K562 (cell line): ENCODE measurements around the gene GPR137C. TPM values are rescaled to one million over a fixed set of nuclear protein-coding genes. Genes with fewer than 3 reads are reported as not detected.

ENCODE experiments used
- ATAC-seq: fragments of 200-7000 bp; cut with Tn5 transposase; 3 replicates; pipeline ENCODE4 v1.9.1; 2020; ENCODE audit warnings: moderate library complexity
- BruUV-seq: library from RNA; stranded (reverse); fragments of 400-500 nt; replicated peaks from 2 replicates; lab custom pipeline; 2021; lab: Mats Ljungman, UMichigan
- CTCF ChIA-PET: fragments of 300-600 bp; formaldehyde crosslinking; extraction: SDS; loops from one replicate; lab custom pipeline; 2021; ENCODE audit warnings: low intra/inter-chr PET ratio; lab: Yijun Ruan, JAX
- POLR2A ChIA-PET: fragments of 300-600, 350-650 bp; sonication (Branson Sonifier 250); formaldehyde crosslinking; extraction: SDS; loops from one replicate; lab custom pipeline; 2021; ENCODE audit warnings: antibody characterized with exemption, inconsistent platforms; lab: Yijun Ruan, JAX
- DNase-seq, 4 experiments: peaks; one replicate each; pipeline versions ENCODE4 v3.0.0 to v3.0.0-alpha.2; 2011 to 2018; ENCODE audit warnings: low spot score in 3 of 4, mixed read lengths in 3 of 4; ENCODE audit errors: extremely low read depth in 1 of 4
- FAIRE-seq: peaks from 2 replicates; lab custom pipeline; 2011; peaks lifted over from hg19 to GRCh38; lab: Jason Lieb, UNC
- H2AFZ ChIP-seq: 2 replicates; pipeline ENCODE4 v1.6.0; 2011; ENCODE audit warnings: low read depth, low read length, control low read depth, inconsistent platforms
- H3K27ac ChIP-seq: fragments of 200-600 bp; 3 replicates; pipeline ENCODE4 v1.8.0; 2011; ENCODE audit warnings: low read depth, mild to moderate bottlenecking, control low read depth, inconsistent platforms, low read length, moderate library complexity, mixed read lengths; ENCODE audit errors: extremely low read depth
- H3K27me3 ChIP-seq, 2 experiments: fragments of 300-600 bp in 1 of 2; 2 replicates in 1 of 2; 3 replicates in 1 of 2; pipeline versions ENCODE4 v1.6.0 to v1.8.0; 2011; ENCODE audit warnings: inconsistent platforms in 2 of 2, low read length in 2 of 2, mild to moderate bottlenecking in 1 of 2, mixed read lengths in 1 of 2, moderate library complexity in 1 of 2; ENCODE audit not compliant: control insufficient read depth in 2 of 2, insufficient read depth in 2 of 2
- H3K36me3 ChIP-seq: fragments of 300-600 bp; 3 replicates; pipeline ENCODE4 v1.8.0; 2011; ENCODE audit warnings: mild to moderate bottlenecking, low read length, inconsistent platforms; ENCODE audit not compliant: control insufficient read depth, insufficient read depth
- H3K4me1 ChIP-seq, 2 experiments: fragments of 200-600 bp in 1 of 2; replicated peaks in 1 of 2; 2 replicates in 1 of 2; 3 replicates in 1 of 2; pipeline versions ENCODE4 v1.5.1 to v1.8.0; 2011; ENCODE audit warnings: inconsistent platforms in 2 of 2, low read length in 2 of 2, mild to moderate bottlenecking in 1 of 2, mixed read lengths in 1 of 2, moderate library complexity in 1 of 2; ENCODE audit not compliant: control insufficient read depth in 2 of 2, insufficient read depth in 2 of 2
- H3K4me2 ChIP-seq: 2 replicates; pipeline ENCODE4 v1.6.1; 2011; ENCODE audit warnings: low read length, control low read depth, inconsistent platforms, mixed read lengths; ENCODE audit not compliant: insufficient read depth
- H3K4me3 ChIP-seq: fragments of 200-600 bp; sonication (generic), shearing (Covaris generic); 2 replicates; pipeline ENCODE4 v1.5.1; 2016; ENCODE audit warnings: control low read depth, inconsistent platforms
- H3K79me2 ChIP-seq: fragments of 200-600 bp; 3 replicates; pipeline ENCODE4 v1.8.0; 2011; ENCODE audit warnings: low read length, inconsistent platforms; ENCODE audit not compliant: control insufficient read depth, insufficient read depth
- H3K9ac ChIP-seq, 2 experiments: 2 replicates each; pipeline versions ENCODE4 v1.6.0 to v1.6.1; 2011; ENCODE audit warnings: low read depth in 2 of 2, low read length in 2 of 2, control low read depth in 1 of 2, inconsistent platforms in 1 of 2, mild to moderate bottlenecking in 1 of 2, mixed read lengths in 1 of 2; ENCODE audit not compliant: insufficient read depth in 1 of 2
- H3K9me1 ChIP-seq: one replicate; pipeline ENCODE4 v1.6.0; 2011; ENCODE audit warnings: inconsistent platforms, mild to moderate bottlenecking, low read length, moderate library complexity; ENCODE audit not compliant: control insufficient read depth, insufficient read depth
- H3K9me3 ChIP-seq: replicated peaks from 2 replicates; pipeline ENCODE4 v1.5.1; 2011; ENCODE audit warnings: low read depth, low read length, inconsistent platforms; ENCODE audit not compliant: control insufficient read depth, insufficient read depth
- H4K20me1 ChIP-seq: replicated peaks from 2 replicates; pipeline ENCODE4 v1.6.1; 2011; ENCODE audit warnings: low read length, inconsistent platforms, mixed read lengths; ENCODE audit not compliant: control insufficient read depth, insufficient read depth
- DNMT1 ChIP-seq: fragments of 450-650 bp; IDR thresholded peaks from 2 replicates; pipeline ENCODE4 v1.6.1; 2016; ENCODE audit warnings: antibody characterized with exemption, mild to moderate bottlenecking
- FOXJ2 ChIP-seq: fragments of 200-800 bp; sonication (Bioruptor generic); IDR thresholded peaks from 2 replicates; pipeline ENCODE4 v1.6.1; 2016; ENCODE audit warnings: missing genetic modification characterization, missing compliant biosample characterization
- FUS ChIP-seq: fragments of 200-400 bp; formaldehyde crosslinking; optimal IDR thresholded peaks from 2 replicates; pipeline ENCODE3; 2017; ENCODE audit warnings: low read depth, low read length
- GABPB1 ChIP-seq: sonication (generic); formaldehyde crosslinking; IDR thresholded peaks from 2 replicates; pipeline ENCODE4 v1.8.0; 2022; ENCODE audit warnings: mild to moderate bottlenecking, missing genetic modification reagents
- GATAD2A ChIP-seq: fragments of 450-650 bp; IDR thresholded peaks from 2 replicates; pipeline ENCODE4 v1.6.1; 2017
- GTF2A2 ChIP-seq: IDR thresholded peaks from 2 replicates; pipeline ENCODE4 v1.6.1; 2016; ENCODE audit warnings: mild to moderate bottlenecking, missing genetic modification characterization, missing compliant biosample characterization
- ILK ChIP-seq: fragments of 450-650 bp; IDR thresholded peaks from 2 replicates; pipeline ENCODE4 v1.6.1; 2016; ENCODE audit warnings: missing genetic modification characterization, low read depth, mild to moderate bottlenecking, missing compliant biosample characterization, moderate library complexity, borderline replicate concordance
- LCOR ChIP-seq: sonication (generic); formaldehyde crosslinking; IDR thresholded peaks from 2 replicates; pipeline ENCODE4 v1.8.0; 2022; ENCODE audit warnings: mild to moderate bottlenecking, missing genetic modification reagents
- NFIX ChIP-seq: fragments of 250-450 bp; sonication (Bioruptor Pico); IDR thresholded peaks from 2 replicates; pipeline ENCODE4 v1.4.0; 2020; ENCODE audit warnings: low read depth, mild to moderate bottlenecking, moderate library complexity
- RB1 ChIP-seq: fragments of 450-650 bp; IDR thresholded peaks from 2 replicates; pipeline ENCODE4 v1.6.1; 2017; ENCODE audit warnings: low read depth, mild to moderate bottlenecking
- RNF2 ChIP-seq: sonication (generic); IDR thresholded peaks from 2 replicates; pipeline ENCODE4 v1.6.1; 2016
- TBL1XR1 ChIP-seq, 2 experiments: IDR thresholded peaks; 2 replicates each; pipeline ENCODE4 v1.6.1; 2012; ENCODE audit warnings: improper control_type of control experiment in 2 of 2, low read length in 2 of 2, mild to moderate bottlenecking in 1 of 2
- THRA ChIP-seq: fragments of 450-650 bp; IDR thresholded peaks from 2 replicates; pipeline ENCODE4 v1.6.1; 2017; ENCODE audit warnings: mild to moderate bottlenecking, moderate library complexity
- XRCC3 ChIP-seq: fragments of 450-650 bp; IDR thresholded peaks from 2 replicates; pipeline ENCODE4 v1.6.1; 2017; ENCODE audit warnings: mild to moderate bottlenecking, moderate library complexity
- YY1 ChIP-seq, 3 experiments: IDR thresholded peaks; 2 replicates each; pipeline ENCODE4 v1.6.1; 2011; ENCODE audit warnings: low read length in 2 of 3, mild to moderate bottlenecking in 2 of 3, moderate library complexity in 2 of 3, borderline replicate concordance in 1 of 3, control low read depth in 1 of 3, low read depth in 1 of 3; ENCODE audit not compliant: insufficient read depth in 3 of 3, insufficient replicate concordance in 2 of 3, control insufficient read depth in 1 of 3, insufficient read length in 1 of 3; ENCODE audit errors: extremely low read depth in 1 of 3
- ZFP30 ChIP-seq: fragments of 250-450 bp; sonication (Bioruptor Pico); IDR thresholded peaks from 2 replicates; pipeline ENCODE4 v1.8.0; 2022; ENCODE audit warnings: moderate library complexity, mild to moderate bottlenecking, inconsistent platforms, borderline replicate concordance
- ZNF239 ChIP-seq: fragments of 250-450 bp; sonication (Bioruptor Pico); IDR thresholded peaks from 2 replicates; pipeline ENCODE4 v1.4.0; 2020; ENCODE audit warnings: mild to moderate bottlenecking
- WGBS: fragments of 100-300 bp; shearing (Covaris generic); methylation state at CpG from one replicate; pipeline ENCODE4 v1.1.6; 2016; ENCODE audit warnings: low coverage, mixed read lengths; ENCODE audit not compliant: insufficient coverage; ENCODE audit errors: missing lambda C conversion rate; 5-methylcytosine and 5-hydroxymethylcytosine counted together
- in situ Hi-C: fragments of 300-500 bp; cut with MboI; formaldehyde crosslinking; loops from 4 replicates; pipeline ENCODE4 v1.15.0; 2018; ENCODE audit warnings: inconsistent platforms, mixed read lengths
- intact Hi-C: fragments of 100-400 bp; cut with micrococcal nuclease; formaldehyde crosslinking; loops from 2 replicates; pipeline ENCODE4 v1.14.2; 2022
- polyA plus RNA-seq, 8 experiments: library from polyadenylated mRNA; depleted of rRNA in 4 of 8; stranded (reverse) in 5 of 8; unstranded in 3 of 8; fragments of >200 nt; fragmentation: Nextera tagmentation in 2 of 8; fragmentation: Illumina TruSeq in 1 of 8; extraction: Ambion mirVana in 2 of 8; extraction: Trizol in 1 of 8; gene quantifications; 2 replicates each; pipeline versions ENCODE4 v1.2.1 to v1.2.3, GENCODE V29; 2011 to 2014; ENCODE audit warnings: inconsistent platforms in 1 of 8, missing spikeins in 1 of 8
- total RNA-seq, 7 experiments: library from RNA; depleted of rRNA in 6 of 7; stranded (reverse); fragments of >200 nt in 6 of 7; fragmentation: Illumina TruSeq in 2 of 7; extraction: Trizol in 2 of 7; gene quantifications; 2 replicates each; pipeline versions ENCODE4 v1.2.1 to v1.2.3, GENCODE V29; 2011 to 2021; ENCODE audit warnings: low replicate concordance in 1 of 7

GPR137C gene
- total and polyA plus RNA-seq, 9 of the 15 experiments (the other 6 are each of a cell fraction or from before 2014, with no cell fraction given): 0.03 to 0.31 (median 0.06) TPM; not detected in 4

GRCh38 chr14:52649511-52649910 lies 96.9 kb downstream of the GPR137C start:
- Histone ChIP-seq H3K4me2 (no peak overlapping the region), H4K20me1 (no peaks in the 10 kb centered on the region), H2AFZ (no peak overlapping the region), H3K27me3 (no peaks in the 10 kb centered on the region), H3K27ac (no peak overlapping the region), H3K9ac (no peak overlapping the region), H3K4me1 (no peaks in the 10 kb centered on the region), H3K4me3 (no peak overlapping the region), H3K36me3 (peaks cover 35% of the 10 kb centered on the region; the same call in 2 of the 3 replicates), H3K9me1 (no peaks in the 10 kb centered on the region), H3K9me3 (no peaks in the 10 kb centered on the region), H3K79me2 (no peaks in the 10 kb centered on the region)
- FAIRE-seq (no peak), DNase-seq (no peak), ATAC-seq (no peak)
- intact Hi-C loops: no loop called here
- ChIA-PET CTCF (no interaction called here), POLR2A (no interaction called here)
- TF ChIP-seq ZFP30 (no peak), ILK (tag) (no peak), YY1 (IDR thresholded peaks at IDR 0.05; ENCODE audit: borderline replicate concordance in 1 of 3, control insufficient read depth in 1 of 3, extremely low read depth in 1 of 3, insufficient read depth in 3 of 3, insufficient read length in 1 of 3, insufficient replicate concordance in 2 of 3, low read depth in 1 of 3, low read length in 2 of 3) (no peak), RNF2 (no peak), NFIX (CRISPR knock-in tag) (no peak)
- BruUV-seq: no TSS peak
- WGBS: 89% methylated on average over 1 of the region's 1 CpG
- in situ Hi-C loops: no loop called here

DNA sequence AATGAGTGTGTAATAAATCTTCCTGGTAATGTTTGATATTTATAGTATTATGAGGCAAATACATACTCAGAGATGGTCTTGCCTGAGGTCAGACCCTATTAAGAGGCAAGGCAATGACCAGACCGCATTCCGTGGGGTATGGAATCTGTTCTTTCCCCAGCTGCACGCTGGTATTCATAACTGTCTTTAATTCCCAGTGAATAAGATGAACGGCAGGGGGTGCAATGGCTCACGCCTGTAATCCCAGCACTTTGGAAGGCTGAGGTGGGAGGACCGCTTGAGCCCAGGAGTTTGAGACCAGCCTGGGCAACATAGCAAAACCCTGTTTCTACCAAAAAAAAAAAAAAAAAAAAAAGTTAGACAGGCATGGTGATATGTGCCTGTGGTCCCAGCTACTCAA lies 98.1 kb downstream of the GPR137C start:
- FAIRE-seq: no peak
- BruUV-seq: no TSS peak
- CTCF ChIA-PET: no interaction called here
- TF ChIP-seq LCOR (CRISPR knock-in tag) (no peak), RB1 (no peak), FOXJ2 (no peak), GABPB1 (CRISPR knock-in tag) (no peak), ZNF239 (no peak), DNMT1 (no peak), XRCC3 (no peak), TBL1XR1 (IDR thresholded peaks at IDR 0.05; ENCODE audit: low read length in 2 of 2) (no peak), GTF2A2 (tag) (no peak), GATAD2A (no peak), THRA (no peak), FUS (no peak)

More for the DNA sequence above, 98.1 kb downstream of the GPR137C start:
- Histone ChIP-seq H3K4me3 (no peak overlapping the region), H2AFZ (no peak overlapping the region), H3K27ac (no peak overlapping the region), H3K27me3 (no peaks in the 10 kb centered on the region), H3K4me1 (no peaks in the 10 kb centered on the region), H3K4me2 (no peak overlapping the region), H3K79me2 (no peaks in the 10 kb centered on the region), H4K20me1 (no peaks in the 10 kb centered on the region), H3K9ac (no peak overlapping the region), H3K36me3 (peaks cover 27% of the 10 kb centered on the region; the same call in 2 of the 3 replicates), H3K9me1 (no peaks in the 10 kb centered on the region), H3K9me3 (no peaks in the 10 kb centered on the region)
- 64% methylated on average over 4 of the region's 6 CpGs for WGBS
- ATAC-seq (no peak), DNase-seq (no peak)
- in situ Hi-C loops (no loop called here), intact Hi-C loops (no loop called here)
- POLR2A ChIA-PET: no interaction called here
